Transverse colon (tissue), 4 donors: ENCODE measurements around the gene OR9A2. TPM values are rescaled to one million over a fixed set of nuclear protein-coding genes. Genes with fewer than 3 reads are reported as not detected.

Experiments
- DNase-seq: peaks from one replicate; pipeline ENCODE4 v3.0.0-alpha.2; 2019
- H3K27ac ChIP-seq, 4 donors: fragments of 200-600 bp; sonication (generic); 2 replicates each; pipeline ENCODE4 v1.5.1; 2016 to 2018; ENCODE audit warnings: inconsistent platforms in 4 of 4
- H3K27me3 ChIP-seq: fragments of 200-600 bp; sonication (generic); 2 replicates; pipeline ENCODE4 v1.5.1; 2017; ENCODE audit warnings: inconsistent platforms
- H3K36me3 ChIP-seq, 4 donors: fragments of 200-600 bp; sonication (generic); 2 replicates each; pipeline ENCODE4 v1.5.1; 2017 to 2019; ENCODE audit warnings: inconsistent platforms in 4 of 4
- H3K4me1 ChIP-seq, 4 donors: fragments of 200-600 bp; sonication (generic); 2 replicates each; pipeline ENCODE4 v1.5.1; 2017 to 2020; ENCODE audit warnings: inconsistent platforms in 4 of 4
- H3K4me3 ChIP-seq, 4 donors: fragments of 200-600 bp; sonication (generic); 1 replicate in 1 of 4; 2 replicates in 3 of 4; pipeline versions ENCODE4 v1.5.1 to v1.6.1; 2017 to 2019; ENCODE audit warnings: inconsistent platforms in 4 of 4
- H3K9me3 ChIP-seq, 2 donors: fragments of 200-600 bp; sonication (generic); 2 replicates each; pipeline ENCODE4 v1.5.1; 2017 to 2019; ENCODE audit warnings: inconsistent platforms in 2 of 2
- EP300 ChIP-seq: sonication (generic); formaldehyde crosslinking; IDR thresholded peaks from one replicate; pipeline ENCODE4 v1.6.1; 2017; ENCODE audit warnings: antibody characterized with exemption, low read depth
- POLR2A ChIP-seq: fragments of 450-650 bp; IDR thresholded peaks from one replicate; pipeline ENCODE4 v1.6.1; 2016; ENCODE audit warnings: antibody characterized with exemption, mild to moderate bottlenecking, moderate library complexity
- POLR2AphosphoS5 ChIP-seq, 3 donors: sonication (generic); formaldehyde crosslinking; IDR thresholded peaks; one replicate each; pipeline ENCODE4 v1.6.1; 2016; ENCODE audit warnings: antibody characterized with exemption in 3 of 3
- WGBS, 2 donors: methylation state at CpG; one replicate each; pipeline ENCODE4 v1.1.5; 2018; ENCODE audit warnings: low coverage in 1 of 2; 5-methylcytosine and 5-hydroxymethylcytosine counted together
- in situ Hi-C, 4 donors: fragments of 200-750 bp; cut with MboI; loops; one replicate each; pipeline versions ENCODE4 v1.15.0 to v1.15.1; 2017; ENCODE audit warnings: low sequenced_read_pairs in 3 of 4, low pct_ligation_motif_present in 1 of 4, low pct_unique_long_range_greater_than_20kb in 1 of 4
- intact Hi-C: fragments of 100-400 bp; cut with DNase I; formaldehyde crosslinking; loops from one replicate; pipeline ENCODE4 v1.15.1; 2023; ENCODE audit warnings: low total_unique reads
- total RNA-seq, 4 donors: library from RNA; depleted of rRNA; stranded (reverse); fragments of >200 nt; gene quantifications; one replicate each; pipeline ENCODE4 v1.1.0, GENCODE V29; 2016
- TF ChIP-seq, protein P1 (sequence below), 5 experiments: fragments of 200-600 bp in 3 of 5; fragments of 450-650 bp in 2 of 5; sonication (generic) in 3 of 5; IDR thresholded peaks; 1 replicate in 2 of 5; 2 replicates in 3 of 5; pipeline ENCODE4 v1.5.1; 2016 to 2017; ENCODE audit warnings: antibody characterized with exemption in 5 of 5, inconsistent platforms in 3 of 5, mild to moderate bottlenecking in 2 of 5, moderate library complexity in 1 of 5

The OR9A2 gene
- total RNA-seq, 4 donors from 2014 or later: not detected

DNA sequence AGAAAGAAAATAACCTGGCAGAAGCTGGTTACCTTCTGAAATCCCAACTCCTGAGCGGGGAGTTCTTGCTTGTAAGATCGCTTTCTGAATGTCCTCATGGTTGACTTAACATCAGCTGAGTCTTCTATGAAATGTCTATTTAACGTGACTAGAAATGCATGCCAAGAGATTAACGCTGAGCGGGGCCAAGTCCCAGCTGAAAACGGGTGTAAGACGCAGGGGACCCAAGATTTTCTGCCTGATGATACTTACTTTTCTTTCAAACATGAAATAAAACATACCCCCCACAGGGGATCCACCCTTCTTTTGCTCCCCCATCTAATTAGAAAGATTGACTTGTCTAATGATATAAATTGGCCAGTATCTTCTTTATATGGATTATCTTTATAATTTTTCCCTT, 14.9 kb downstream of the OR9A2 start:
- WGBS, 2 donors: 94 to 96% methylated on average over 5 to 7 of the region's 7 CpGs
- no peak overlapping the region for H3K27ac ChIP-seq
- H3K36me3 ChIP-seq: no peaks in the 10 kb centered on the region
- H3K4me1 ChIP-seq: peaks cover 0 to 8% (median 0%) of the 10 kb centered on the region in 4 donors
- H3K9me3 ChIP-seq: no peaks in the 10 kb centered on the region
- TF ChIP-seq POLR2A (no peak), POLR2AphosphoS5 (IDR thresholded peaks at IDR 0.05) (no peak), EP300 (no peak)
- TF ChIP-seq, protein P1, sequence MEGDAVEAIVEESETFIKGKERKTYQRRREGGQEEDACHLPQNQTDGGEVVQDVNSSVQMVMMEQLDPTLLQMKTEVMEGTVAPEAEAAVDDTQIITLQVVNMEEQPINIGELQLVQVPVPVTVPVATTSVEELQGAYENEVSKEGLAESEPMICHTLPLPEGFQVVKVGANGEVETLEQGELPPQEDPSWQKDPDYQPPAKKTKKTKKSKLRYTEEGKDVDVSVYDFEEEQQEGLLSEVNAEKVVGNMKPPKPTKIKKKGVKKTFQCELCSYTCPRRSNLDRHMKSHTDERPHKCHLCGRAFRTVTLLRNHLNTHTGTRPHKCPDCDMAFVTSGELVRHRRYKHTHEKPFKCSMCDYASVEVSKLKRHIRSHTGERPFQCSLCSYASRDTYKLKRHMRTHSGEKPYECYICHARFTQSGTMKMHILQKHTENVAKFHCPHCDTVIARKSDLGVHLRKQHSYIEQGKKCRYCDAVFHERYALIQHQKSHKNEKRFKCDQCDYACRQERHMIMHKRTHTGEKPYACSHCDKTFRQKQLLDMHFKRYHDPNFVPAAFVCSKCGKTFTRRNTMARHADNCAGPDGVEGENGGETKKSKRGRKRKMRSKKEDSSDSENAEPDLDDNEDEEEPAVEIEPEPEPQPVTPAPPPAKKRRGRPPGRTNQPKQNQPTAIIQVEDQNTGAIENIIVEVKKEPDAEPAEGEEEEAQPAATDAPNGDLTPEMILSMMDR (IDR thresholded peaks at IDR 0.05): no peak
- DNase-seq: no peak
- H3K4me3 ChIP-seq: no peak overlapping the region
- in situ Hi-C loops: loop anchor here in 2 of 4 donors (5.0 to 25.0 kb wide), 3 partner anchors 200 to 425 kb away; partner anchors contain the start of gene TAS2R60 (in 1 of the 2)
- intact Hi-C loops: no loop called here
- H3K27me3 ChIP-seq: no peaks in the 10 kb centered on the region

DNA sequence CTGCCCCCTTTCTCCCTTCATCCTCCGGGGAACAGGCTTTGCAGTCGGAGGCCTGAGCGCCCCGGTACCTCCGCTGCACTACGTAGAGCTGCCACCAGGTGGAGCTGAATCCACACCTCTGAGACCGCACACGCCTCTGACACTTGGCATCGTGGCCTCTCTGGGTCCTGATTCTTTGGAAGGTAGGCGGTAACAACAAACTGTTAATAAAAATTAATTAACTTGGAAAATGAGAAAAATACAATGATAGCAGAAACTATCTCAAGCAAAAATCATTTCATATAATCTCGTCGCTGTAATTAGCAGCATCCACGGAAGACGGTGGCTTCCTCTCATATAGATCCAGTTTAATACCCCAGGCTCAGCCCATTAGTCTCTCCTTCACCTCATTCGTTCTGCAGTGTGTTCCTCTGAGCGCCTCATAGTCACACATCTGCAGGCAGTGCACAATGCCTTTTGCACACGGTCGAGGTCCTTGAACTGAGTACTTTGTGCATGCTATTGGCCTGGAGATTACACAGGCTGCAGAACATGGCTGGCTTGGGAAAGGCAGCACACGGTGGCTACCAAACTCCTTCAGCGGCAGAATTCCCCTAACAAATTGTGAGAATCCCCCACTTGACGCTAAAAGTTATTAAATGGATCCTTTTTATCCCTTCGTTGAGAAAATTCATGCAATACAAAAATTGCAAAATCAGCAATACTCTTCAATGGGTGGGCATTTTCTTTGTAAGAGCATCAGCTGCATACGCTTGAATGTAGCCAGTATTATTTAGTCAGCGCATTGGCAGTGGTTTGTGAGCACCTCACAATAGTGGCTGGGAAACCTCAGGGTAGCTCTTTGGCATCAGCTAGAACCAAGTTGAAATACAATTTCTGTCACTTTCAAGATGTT, 18.7 kb downstream of the OR9A2 start:
- Histone ChIP-seq H3K36me3 (no peaks in the 10 kb centered on the region), H3K27ac (no peak overlapping the region), H3K9me3 (no peaks in the 10 kb centered on the region), H3K27me3 (peaks cover 6% of the 10 kb centered on the region), H3K4me3 (no peak overlapping the region), H3K4me1 (peaks cover 0 to 5% (median under 1%) of the 10 kb centered on the region in 4 donors)
- no peak for TF ChIP-seq POLR2A
- no peak for TF ChIP-seq EP300
- TF ChIP-seq, protein P1 (IDR thresholded peaks at IDR 0.05): peak; percentile 94 to 96 (median 95)
- no peak for TF ChIP-seq POLR2AphosphoS5 (IDR thresholded peaks at IDR 0.05)
- in situ Hi-C loops: loop anchor here (5.0 to 25.0 kb wide), 5 partner anchors 133 to 429 kb away; partner anchors contain the start of genes EPHB6 (in 1 of the 4) and TAS2R60 (in 1 of the 4)
- peak; percentile 80 for DNase-seq
- intact Hi-C loops: loop anchor here (2.0 kb wide), 1 partner anchor 207 kb away; no protein-coding TSS in a partner anchor
- 47 to 48% methylated on average over 14 to 24 of the region's 24 CpGs for WGBS, 2 donors

DNA sequence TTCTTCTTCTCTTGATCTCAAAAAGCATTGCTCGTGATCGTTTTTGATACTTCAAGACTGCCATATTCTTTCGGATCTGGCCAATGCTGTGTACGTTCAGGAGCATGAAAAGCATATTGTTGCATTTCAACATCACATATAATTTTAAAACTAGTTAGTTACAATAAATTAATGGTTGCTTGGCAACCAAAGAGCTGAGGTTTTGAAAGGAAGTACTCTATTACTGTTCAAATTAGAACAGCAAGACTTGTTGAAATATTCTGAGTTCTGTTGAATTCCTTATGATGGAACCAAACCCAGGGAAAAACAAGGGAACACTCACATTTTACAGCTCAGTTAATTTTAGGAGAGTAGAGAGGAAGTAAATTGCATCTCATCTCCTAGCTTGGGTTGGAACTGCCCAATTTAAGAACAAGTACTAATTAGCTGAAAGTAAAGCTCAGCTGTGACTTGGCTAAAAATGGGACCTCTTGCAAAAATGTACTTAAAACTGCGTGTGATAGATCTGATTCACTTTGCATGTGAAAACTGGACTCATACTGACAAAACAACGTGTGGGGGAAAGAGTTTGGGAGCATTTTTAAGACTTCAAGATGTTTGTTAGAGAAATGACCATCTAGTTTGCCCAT, 21.2 kb downstream of the OR9A2 start:
- H3K27me3 ChIP-seq: peaks cover 6% of the 10 kb centered on the region
- no peak overlapping the region for H3K27ac ChIP-seq
- H3K4me1 ChIP-seq: peaks cover 0 to 10% (median 4%) of the 10 kb centered on the region in 4 donors
- H3K9me3 ChIP-seq: no peaks in the 10 kb centered on the region
- TF ChIP-seq EP300 (no peak), POLR2AphosphoS5 (IDR thresholded peaks at IDR 0.05) (no peak), POLR2A (no peak)
- TF ChIP-seq, protein P1 (IDR thresholded peaks at IDR 0.05): no peak
- intact Hi-C loops: no loop called here
- no peak for DNase-seq
- WGBS, 2 donors: 74 to 83% methylated on average over 6 of the region's 6 CpGs
- H3K4me3 ChIP-seq: no peak overlapping the region
- H3K36me3 ChIP-seq: no peaks in the 10 kb centered on the region
- in situ Hi-C loops: loop anchor here (5.0 to 25.0 kb wide), 5 partner anchors 131 to 432 kb away; partner anchors contain the start of genes EPHB6 (in 1 of the 4) and TAS2R60 (in 1 of the 4)
